Thoracic aorta (tissue), 2 donors: ENCODE measurements around the gene C4orf50. TPM values are rescaled to one million over a fixed set of nuclear protein-coding genes. Genes with fewer than 3 reads are reported as not detected.

Experiments used
- ATAC-seq: fragments of 150-250 bp; one replicate; pipeline ENCODE4 v1.8.0; 2017; ENCODE audit warnings: low read depth; ENCODE audit not compliant: insufficient number of reproducible peaks, low FRiP score
- DNase-seq: peaks from one replicate; pipeline ENCODE4 v3.0.0-alpha.2; 2020; ENCODE audit warnings: low spot score
- H3K27ac ChIP-seq, 2 donors: fragments of 200-600 bp; sonication (generic); 1 replicate in 1 of 2; 2 replicates in 1 of 2; pipeline ENCODE4 v1.5.1; 2016; ENCODE audit warnings: mild to moderate bottlenecking in 2 of 2, moderate library complexity in 2 of 2
- H3K27me3 ChIP-seq: fragments of 200-600 bp; sonication (generic); replicated peaks from 2 replicates; pipeline ENCODE4 v1.6.0; 2016; ENCODE audit warnings: mild to moderate bottlenecking; ENCODE audit not compliant: insufficient read depth
- H3K36me3 ChIP-seq: fragments of 200-600 bp; sonication (generic); one replicate; pipeline ENCODE4 v1.5.1; 2016
- H3K4me1 ChIP-seq, 2 donors: fragments of 200-600 bp; sonication (generic); 1 replicate in 1 of 2; 2 replicates in 1 of 2; pipeline versions ENCODE4 v1.5.1 to v1.6.0; 2016; ENCODE audit warnings: low read depth in 2 of 2, mild to moderate bottlenecking in 1 of 2; ENCODE audit not compliant: control insufficient read depth in 1 of 2
- H3K4me3 ChIP-seq: fragments of 200-600 bp; sonication (generic); 2 replicates; pipeline ENCODE4 v1.5.1; 2016; ENCODE audit warnings: mild to moderate bottlenecking
- H3K9me3 ChIP-seq: fragments of 200-600 bp; sonication (generic); 2 replicates; pipeline ENCODE4 v1.5.1; 2016
- CTCF ChIP-seq: fragments of 200-600 bp; sonication (generic); IDR thresholded peaks from one replicate; pipeline ENCODE4 v1.5.1; 2019; ENCODE audit warnings: antibody characterized with exemption
- total RNA-seq, 2 donors: library from RNA; depleted of rRNA; stranded (reverse); fragments of >200 nt; gene quantifications; one replicate each; pipeline versions ENCODE4 v1.1.0 to v1.2.3, GENCODE V29; 2016

C4orf50 gene
- total RNA-seq, 2 donors from 2014 or later, result 0.14 TPM; not detected in 1

- H3K27me3 ChIP-seq, result no peaks in the 10 kb centered on the region
- no peak overlapping the region for H3K27ac ChIP-seq
- no peak for ATAC-seq
- no peaks in the 10 kb centered on the region for H3K4me1 ChIP-seq
- no peak for TF ChIP-seq CTCF
- no peak overlapping the region for H3K4me3 ChIP-seq
- no peak for DNase-seq
- H3K36me3 ChIP-seq, result no peaks in the 10 kb centered on the region
- H3K9me3 ChIP-seq, result no peaks in the 10 kb centered on the region
Measured at GRCh38 chr4:6049278-6049677, 31.0 kb upstream of the C4orf50 start.

DNA sequence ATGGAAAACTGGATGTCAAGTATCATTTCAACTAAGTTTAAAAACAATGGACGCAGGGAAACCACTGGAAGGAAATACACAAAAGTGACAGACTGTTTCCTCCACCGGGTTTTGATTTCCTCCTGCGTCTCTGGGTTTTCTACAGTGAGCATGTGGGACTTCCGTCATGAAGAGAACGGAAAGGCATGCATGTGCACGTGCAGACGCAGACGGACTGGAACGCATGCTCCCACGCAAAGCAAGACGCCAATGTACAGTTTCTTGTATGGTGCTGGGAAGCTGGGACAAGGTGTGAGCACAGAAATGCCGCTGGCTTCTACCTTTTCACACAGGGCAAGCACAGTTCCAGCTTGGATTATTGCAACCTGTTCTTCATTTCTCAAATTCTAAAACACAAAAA lies 30.3 kb upstream of the C4orf50 start:
- DNase-seq, result no peak
- Histone ChIP-seq H3K9me3 (no peaks in the 10 kb centered on the region), H3K27ac (no peak overlapping the region), H3K4me1 (no peaks in the 10 kb centered on the region), H3K4me3 (no peak overlapping the region), H3K27me3 (no peaks in the 10 kb centered on the region), H3K36me3 (no peaks in the 10 kb centered on the region)
- no peak for ATAC-seq
- no peak for TF ChIP-seq CTCF

- Histone ChIP-seq H3K27me3 (no peaks in the 10 kb centered on the region), H3K4me1 (no peaks in the 10 kb centered on the region), H3K4me3 (no peak overlapping the region), H3K36me3 (no peaks in the 10 kb centered on the region), H3K9me3 (no peaks in the 10 kb centered on the region), H3K27ac (no peak overlapping the region)
- TF ChIP-seq CTCF, result no peak
- DNase-seq (no peak), ATAC-seq (no peak)
Measured at GRCh38 chr4:6047130-6047673, 29.0 kb upstream of the C4orf50 start.

- no peak for TF ChIP-seq CTCF
- DNase-seq, result no peak
- ATAC-seq, result no peak
- no peaks in the 10 kb centered on the region for H3K9me3 ChIP-seq
- H3K27ac ChIP-seq, result no peak overlapping the region
- no peaks in the 10 kb centered on the region for H3K36me3 ChIP-seq
- no peak overlapping the region for H3K4me3 ChIP-seq
- H3K4me1 ChIP-seq, result no peaks in the 10 kb centered on the region
- H3K27me3 ChIP-seq, result no peaks in the 10 kb centered on the region
Measured at GRCh38 chr4:6046526-6047129, 28.4 kb upstream of the C4orf50 start.

- TF ChIP-seq CTCF, result no peak
- Histone ChIP-seq H3K27ac (no peak overlapping the region), H3K4me1 (no peaks in the 10 kb centered on the region), H3K9me3 (no peaks in the 10 kb centered on the region), H3K4me3 (no peak overlapping the region), H3K27me3 (no peaks in the 10 kb centered on the region), H3K36me3 (no peaks in the 10 kb centered on the region)
- ATAC-seq (no peak), DNase-seq (no peak)
Measured at GRCh38 chr4:6044805-6045204, 26.6 kb upstream of the C4orf50 start.
